MG63 (cell line): ENCODE measurements around the gene LNX2. TPM values are rescaled to one million over a fixed set of nuclear protein-coding genes. Genes with fewer than 3 reads are reported as not detected.

Experiments used
- DNase-seq: peaks from one replicate; pipeline ENCODE4 v3.0.0-alpha.2; 2020
- H3K27me3 ChIP-seq: fragments of 250-450 bp; sonication (Bioruptor Pico); 2 replicates; pipeline ENCODE4 v1.5.1; 2020; ENCODE audit warnings: mild to moderate bottlenecking, moderate library complexity
- H3K36me3 ChIP-seq: fragments of 250-450 bp; sonication (Bioruptor Pico); 2 replicates; pipeline ENCODE4 v1.5.1; 2020; ENCODE audit warnings: mild to moderate bottlenecking, moderate library complexity
- H3K4me3 ChIP-seq: fragments of 250-450 bp; sonication (Bioruptor Pico); 2 replicates; pipeline ENCODE4 v1.5.1; 2020; ENCODE audit warnings: mild to moderate bottlenecking, moderate library complexity
- H3K9me3 ChIP-seq: fragments of 250-450 bp; sonication (Bioruptor Pico); 2 replicates; pipeline ENCODE4 v1.5.1; 2020; ENCODE audit warnings: mild to moderate bottlenecking, moderate library complexity
- total RNA-seq: library from RNA; depleted of rRNA; stranded (reverse); fragments of >200 nt; shearing (Covaris generic); gene quantifications from 2 replicates; pipeline ENCODE4 v1.2.3, GENCODE V29; 2014; ENCODE audit warnings: low replicate concordance; rRNA removed

LNX2 gene
- total RNA-seq, 1 experiment from 2014 or later = 4.0 TPM

DNA sequence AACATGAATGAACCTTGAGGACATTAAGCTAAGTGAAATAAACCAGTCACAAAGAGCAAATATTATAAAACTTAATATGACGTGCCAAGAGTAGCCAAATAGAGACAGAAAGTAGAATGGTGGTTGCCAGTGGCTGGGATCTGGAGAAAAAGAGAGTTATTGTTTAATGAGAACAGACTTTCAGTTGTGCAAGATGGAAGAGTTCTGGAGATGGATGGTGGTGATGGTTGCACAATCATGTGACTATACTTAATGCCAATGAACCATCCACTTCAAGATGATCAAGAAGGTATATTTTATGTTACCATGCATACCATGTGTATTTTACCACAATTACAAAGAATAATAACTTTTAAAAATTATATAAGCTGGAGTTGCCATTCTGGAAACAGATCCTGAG lies 104.2 kb downstream of the LNX2 start:
- Histone ChIP-seq H3K36me3 (no peaks in the 10 kb centered on the region), H3K9me3 (no peaks in the 10 kb centered on the region), H3K4me3 (no peak overlapping the region), H3K27me3 (peaks cover 14% of the 10 kb centered on the region)
- DNase-seq = no peak

DNA sequence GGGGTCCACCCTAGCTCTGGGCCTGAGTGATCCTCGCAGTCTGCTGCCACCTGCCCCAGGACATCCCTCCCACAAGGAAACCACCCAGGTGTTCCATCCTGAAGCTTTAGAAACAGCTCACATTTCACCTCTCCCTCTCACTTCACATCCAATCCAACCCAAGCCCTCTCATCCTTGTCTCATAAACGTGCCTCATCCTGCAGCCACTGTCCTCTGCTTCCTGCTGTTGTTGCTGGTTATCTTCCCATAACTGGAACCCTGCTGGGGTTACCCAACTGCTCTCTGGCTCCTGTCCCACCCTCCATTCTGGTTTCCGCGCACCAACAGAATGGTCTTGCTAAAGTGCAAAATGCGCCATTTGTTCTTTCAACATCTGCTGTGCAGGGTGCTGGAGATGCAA lies 110.2 kb downstream of the LNX2 start:
- Histone ChIP-seq H3K4me3 (no peak overlapping the region), H3K27me3 (no peaks in the 10 kb centered on the region; the same call in 1 of the 2 replicates), H3K36me3 (no peaks in the 10 kb centered on the region), H3K9me3 (no peaks in the 10 kb centered on the region)
- DNase-seq = no peak

DNA sequence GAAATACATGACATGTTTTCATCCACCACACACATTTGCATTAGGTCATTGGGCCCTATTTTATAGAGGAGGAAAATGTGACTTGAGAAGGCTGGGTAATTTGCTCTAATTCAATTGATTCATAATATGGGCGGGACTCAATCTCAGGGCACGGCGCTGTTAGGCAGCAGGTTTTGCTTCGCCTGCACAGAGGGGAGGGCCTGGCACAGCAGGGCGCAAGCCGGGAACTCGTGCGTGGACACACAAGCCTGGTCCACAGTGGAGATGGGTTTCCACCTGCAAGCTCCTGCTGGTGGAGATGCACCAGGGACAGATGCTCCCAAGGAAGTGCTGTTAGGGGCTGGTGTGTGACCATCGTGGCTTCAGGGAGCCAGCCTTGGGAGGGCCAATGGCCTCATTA lies 111.5 kb downstream of the LNX2 start:
- Histone ChIP-seq H3K9me3 (no peaks in the 10 kb centered on the region), H3K36me3 (no peaks in the 10 kb centered on the region), H3K27me3 (no peaks in the 10 kb centered on the region), H3K4me3 (no peak overlapping the region)
- DNase-seq = no peak

DNA sequence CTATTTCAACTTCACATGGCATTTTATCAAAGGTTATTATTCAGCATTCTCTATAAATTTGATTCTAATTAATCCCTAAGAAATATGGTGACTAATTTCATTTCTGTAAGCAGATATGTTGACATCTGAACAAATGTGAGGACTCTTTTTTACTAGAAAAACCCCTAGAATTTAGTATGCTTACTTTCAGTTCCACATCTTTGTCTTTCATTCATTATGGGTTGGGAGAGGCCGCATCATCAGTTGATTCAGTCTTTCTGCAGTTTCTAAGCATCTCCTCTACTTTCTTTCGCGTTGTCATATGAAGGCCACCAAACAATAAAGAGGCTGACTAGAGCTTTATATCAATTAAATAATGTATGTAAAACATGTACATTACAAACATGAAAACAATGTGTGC lies 114.5 kb downstream of the LNX2 start:
- Histone ChIP-seq H3K27me3 (no peaks in the 10 kb centered on the region), H3K9me3 (no peaks in the 10 kb centered on the region), H3K36me3 (no peaks in the 10 kb centered on the region), H3K4me3 (no peak overlapping the region)
- no peak for DNase-seq

DNA sequence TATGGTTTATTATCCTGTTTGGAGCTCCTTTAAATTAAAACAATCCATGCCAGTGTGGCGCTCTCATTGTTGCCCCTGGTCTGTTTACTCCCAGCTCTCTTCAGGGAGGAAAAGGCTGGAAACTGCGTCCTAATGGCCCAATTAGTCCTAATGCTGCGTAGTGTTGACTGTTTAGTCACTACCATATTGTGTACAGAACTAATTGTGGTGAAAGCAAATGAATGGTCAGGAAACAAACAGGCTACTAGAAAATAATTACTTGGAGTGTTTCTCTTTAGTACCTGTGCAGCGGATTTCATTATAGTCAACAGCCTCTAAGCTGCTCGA lies 115.5 kb downstream of the LNX2 start:
- Histone ChIP-seq H3K27me3 (no peaks in the 10 kb centered on the region), H3K4me3 (no peak overlapping the region), H3K36me3 (no peaks in the 10 kb centered on the region), H3K9me3 (no peaks in the 10 kb centered on the region)
- no peak for DNase-seq

DNA sequence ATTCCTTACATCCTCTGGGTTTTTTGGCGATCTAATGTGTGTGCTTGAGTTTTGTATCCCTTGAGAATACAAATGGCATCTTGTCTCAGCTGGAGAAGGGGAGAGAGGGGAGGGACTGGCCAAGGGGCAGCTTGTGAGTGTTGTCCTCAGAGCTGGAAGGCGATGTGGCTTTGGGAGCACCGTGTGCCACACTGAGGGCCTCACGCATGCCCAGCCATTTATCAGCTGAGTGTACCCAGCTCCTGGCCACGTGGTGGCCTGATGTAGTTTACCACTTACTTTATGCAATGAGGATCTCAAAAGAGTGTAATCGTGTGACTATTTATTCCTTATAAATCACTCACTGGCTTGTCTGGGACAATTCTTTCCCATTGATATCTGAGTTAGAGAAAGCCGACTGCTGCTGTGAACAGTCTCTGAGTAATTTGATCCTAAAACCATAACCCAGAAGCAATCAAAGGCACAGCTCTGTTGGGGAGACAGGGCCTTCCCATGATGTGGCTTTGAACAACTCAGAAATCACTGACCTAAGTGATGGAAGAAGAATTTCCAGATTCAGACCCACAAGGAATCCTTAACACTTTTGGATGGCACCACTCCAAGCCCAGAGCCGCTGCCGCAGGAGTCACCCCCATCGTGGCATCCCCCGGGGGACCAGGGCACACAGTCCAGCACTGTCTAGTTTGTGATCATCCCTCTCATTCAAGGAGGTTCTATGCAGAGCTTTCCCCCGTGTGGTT lies 116.0 kb downstream of the LNX2 start:
- H3K4me3 ChIP-seq = no peak overlapping the region
- no peaks in the 10 kb centered on the region for H3K27me3 ChIP-seq
- no peak for DNase-seq
- H3K36me3 ChIP-seq = no peaks in the 10 kb centered on the region
- no peaks in the 10 kb centered on the region for H3K9me3 ChIP-seq

DNA sequence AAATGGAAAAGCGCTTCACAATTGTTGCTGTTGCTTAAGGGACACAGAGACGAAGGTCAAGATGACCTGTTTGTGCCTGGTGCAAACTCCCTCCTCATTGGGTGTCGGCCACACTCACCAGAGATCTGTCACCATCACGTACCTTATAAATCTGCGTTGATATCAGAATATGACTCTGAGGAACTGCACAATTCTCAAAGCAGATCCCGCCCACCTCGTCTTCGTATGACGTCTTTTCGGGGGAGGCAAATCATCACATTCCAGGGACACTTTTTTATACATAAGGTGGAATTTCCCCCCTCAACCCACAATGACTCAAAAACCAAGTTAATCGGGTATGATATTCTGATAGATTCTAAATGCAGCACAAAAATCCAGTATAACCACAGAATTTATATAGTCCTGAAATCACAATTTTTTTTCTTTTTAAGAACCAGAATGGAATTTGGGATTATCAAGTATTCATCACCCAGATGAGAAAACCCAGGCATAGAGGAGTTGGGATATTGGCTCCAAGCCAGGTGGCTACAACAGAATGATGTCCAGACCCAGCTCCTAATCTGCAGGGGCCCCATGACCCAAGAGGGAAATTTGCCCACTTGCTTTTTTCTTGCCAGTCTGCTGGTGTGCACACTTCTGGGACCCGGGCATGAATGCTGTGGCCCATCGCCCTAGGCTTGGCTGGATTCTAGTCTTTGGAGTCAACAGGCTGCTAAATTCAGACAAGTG lies 119.4 kb downstream of the LNX2 start:
- DNase-seq = no peak

DNA sequence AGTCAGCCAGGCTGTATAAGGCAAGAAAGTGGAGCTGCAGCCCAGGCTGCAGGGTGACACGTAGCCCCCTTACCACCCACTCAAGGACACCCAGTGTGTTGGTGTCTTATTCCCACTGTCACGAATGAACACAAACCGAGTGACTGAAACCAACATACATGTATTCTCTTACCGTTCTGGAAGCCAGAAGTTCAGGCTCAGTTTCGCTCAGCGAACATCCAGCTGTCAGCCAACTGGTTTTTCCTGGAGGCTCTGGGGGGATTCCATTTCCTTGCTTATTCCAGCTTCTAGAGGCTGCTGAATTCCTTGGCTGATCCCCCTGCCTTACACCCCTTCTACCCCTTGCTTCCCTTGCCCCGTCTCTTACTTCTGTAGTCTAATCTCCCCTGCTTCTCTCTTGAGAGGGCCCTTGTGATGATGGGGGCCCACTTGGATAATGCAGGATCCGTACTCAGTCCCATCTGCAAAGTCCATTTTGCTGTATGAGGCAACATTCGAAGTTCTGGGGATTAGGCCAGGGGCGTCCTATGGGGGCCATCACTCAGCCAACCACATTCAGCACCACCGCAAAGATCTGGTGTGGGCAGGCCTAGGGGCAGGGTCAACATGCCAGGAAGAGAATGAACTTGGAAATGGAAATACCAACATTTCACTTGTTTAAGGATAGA lies 122.6 kb downstream of the LNX2 start:
- Histone ChIP-seq H3K27me3 (no peaks in the 10 kb centered on the region), H3K9me3 (no peaks in the 10 kb centered on the region), H3K4me3 (no peak overlapping the region), H3K36me3 (no peaks in the 10 kb centered on the region)
- DNase-seq = no peak

More for the DNA sequence above, 119.4 kb downstream of the LNX2 start:
- Histone ChIP-seq H3K9me3 (no peaks in the 10 kb centered on the region), H3K4me3 (no peak overlapping the region), H3K27me3 (no peaks in the 10 kb centered on the region), H3K36me3 (no peaks in the 10 kb centered on the region)

DNA sequence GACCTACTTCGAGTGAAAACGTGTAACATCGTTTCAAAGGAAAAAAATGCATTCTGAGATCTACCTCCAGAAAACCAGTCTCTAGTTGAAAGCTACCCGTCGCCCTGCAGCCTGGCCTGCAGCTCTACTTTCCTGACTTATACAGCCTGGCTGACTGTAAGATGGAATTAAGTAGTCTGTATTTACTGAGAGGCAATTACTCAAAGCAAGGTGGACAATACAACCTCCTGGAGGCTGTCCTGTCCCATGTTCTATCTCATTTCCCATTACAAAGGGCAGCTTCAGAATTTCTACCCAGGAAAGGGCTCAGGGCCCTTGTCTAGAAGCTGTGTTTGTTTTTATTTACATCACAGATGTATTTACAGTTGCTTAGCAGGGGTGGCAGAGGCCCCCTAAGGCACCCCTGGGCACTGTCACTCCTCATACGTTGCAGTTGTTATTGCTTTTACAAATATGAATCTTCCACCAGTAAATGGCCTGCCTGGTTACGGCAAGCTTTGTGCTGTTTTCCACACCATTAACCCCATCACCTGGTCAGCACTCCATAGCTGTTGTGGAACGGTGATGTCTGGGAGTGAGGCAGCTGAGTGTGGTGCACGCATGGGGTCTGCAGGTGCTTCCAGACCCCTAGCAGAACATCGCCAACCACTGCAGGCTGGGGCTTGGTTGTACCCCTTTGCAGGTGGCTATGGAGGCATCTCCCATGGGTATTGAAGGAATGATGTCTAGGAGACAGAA lies 123.6 kb downstream of the LNX2 start:
- H3K4me3 ChIP-seq = no peak overlapping the region
- no peaks in the 10 kb centered on the region for H3K36me3 ChIP-seq
- H3K9me3 ChIP-seq = no peaks in the 10 kb centered on the region
- no peaks in the 10 kb centered on the region for H3K27me3 ChIP-seq
- DNase-seq = no peak

DNA sequence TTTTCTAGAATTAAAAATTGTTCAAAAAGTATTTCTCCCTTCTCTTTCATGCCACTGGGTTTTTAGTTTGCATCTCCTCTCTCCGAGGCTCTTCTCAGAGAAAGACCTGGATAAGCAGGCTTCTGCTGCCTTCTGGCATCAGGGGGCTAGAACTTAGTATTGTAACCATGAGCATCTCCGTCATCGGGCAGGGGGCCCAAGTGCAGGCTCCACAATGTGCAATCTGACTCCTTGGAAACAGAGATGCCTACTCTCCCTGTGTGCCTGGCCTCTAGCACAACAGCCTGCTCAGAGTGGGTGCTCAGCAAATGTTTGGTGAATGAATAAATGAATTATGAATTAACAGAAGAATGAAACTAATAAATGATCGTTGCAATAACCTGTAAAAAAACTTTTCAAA lies 124.3 kb downstream of the LNX2 start:
- DNase-seq = no peak

More for the DNA sequence above, 124.3 kb downstream of the LNX2 start:
- Histone ChIP-seq H3K4me3 (no peak overlapping the region), H3K36me3 (no peaks in the 10 kb centered on the region), H3K9me3 (no peaks in the 10 kb centered on the region), H3K27me3 (no peaks in the 10 kb centered on the region)

Other genes with a start within 250 kb of the LNX2 start
- 310 and 416 TPM in 2 replicates for gene GTF3A, start 195.9 kb downstream of the LNX2 start, total RNA-seq
- 63.2 and 96.7 TPM in 2 replicates for gene MTIF3, start 170.0 kb downstream of the LNX2 start, total RNA-seq
- gene POLR1D, start 1.4 kb upstream of the LNX2 start, total RNA-seq = 138 and 145 TPM in 2 replicates
- gene GSX1, start 172.0 kb upstream of the LNX2 start, total RNA-seq = not detected in 2 replicates